Measurements from ENCODE around the gene TREH. TPM values are rescaled to one million over a fixed set of nuclear protein-coding genes. Genes with fewer than 3 reads are reported as not detected.

TREH gene
- total RNA-seq, 1 experiment from 2014 or later: 0.05 TPM

DNA sequence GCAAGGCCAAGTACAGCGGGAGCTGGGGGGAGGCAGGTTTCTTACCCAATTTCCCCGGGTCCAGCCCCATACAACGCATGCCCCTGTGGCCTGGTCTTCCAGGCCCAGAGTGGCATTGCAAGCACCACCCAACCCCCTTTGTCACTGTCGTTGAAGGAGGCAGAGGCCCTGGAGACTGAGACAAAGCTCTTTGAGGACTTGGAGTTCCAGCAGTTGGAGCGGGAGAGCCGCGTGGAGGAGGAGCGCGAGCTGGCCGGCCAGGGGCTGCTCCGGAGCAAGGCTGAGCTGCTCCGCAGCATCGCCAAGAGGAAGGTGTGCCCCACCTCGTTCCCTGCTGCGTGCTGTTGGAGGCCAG is 44.2 kb downstream of the TREH start:
- Histone ChIP-seq H3K9me3 (ENCODE audit: control insufficient read depth, insufficient read depth, low read depth, low read length) (no peaks in the 10 kb centered on the region), H3K4me1 (ENCODE audit: control insufficient read depth, insufficient read depth, low read length) (no peaks in the 10 kb centered on the region), H3K4me3 (ENCODE audit: low read depth in 2 of 2, low read length in 2 of 2) (no peak overlapping the region), H3K36me3 (ENCODE audit: control insufficient read depth, insufficient read depth, low read length) (peaks cover 5% of the 10 kb centered on the region; the same call in 1 of the 2 replicates), H3K27ac (ENCODE audit: low read length) (no peak overlapping the region), H3K27me3 (ENCODE audit: control insufficient read depth, insufficient read depth, low read length) (no peaks in the 10 kb centered on the region)
- no peak for DNase-seq (ENCODE audit: low read depth, low spot score)
- TF ChIP-seq REST (IDR thresholded peaks at IDR 0.05; ENCODE audit: insufficient read depth in 1 of 2, low read depth in 2 of 2, low read length in 1 of 2) (no peak), TCF7L2 (IDR thresholded peaks at IDR 0.05; ENCODE audit: low read depth, low read length) (no peak), POLR2AphosphoS5 (IDR thresholded peaks at IDR 0.05; ENCODE audit: low read depth, low read length) (no peak), SIN3A (IDR thresholded peaks at IDR 0.05; ENCODE audit: borderline replicate concordance, insufficient read depth, low read depth, low read length) (no peak)
- TF ChIP-seq, protein P1, sequence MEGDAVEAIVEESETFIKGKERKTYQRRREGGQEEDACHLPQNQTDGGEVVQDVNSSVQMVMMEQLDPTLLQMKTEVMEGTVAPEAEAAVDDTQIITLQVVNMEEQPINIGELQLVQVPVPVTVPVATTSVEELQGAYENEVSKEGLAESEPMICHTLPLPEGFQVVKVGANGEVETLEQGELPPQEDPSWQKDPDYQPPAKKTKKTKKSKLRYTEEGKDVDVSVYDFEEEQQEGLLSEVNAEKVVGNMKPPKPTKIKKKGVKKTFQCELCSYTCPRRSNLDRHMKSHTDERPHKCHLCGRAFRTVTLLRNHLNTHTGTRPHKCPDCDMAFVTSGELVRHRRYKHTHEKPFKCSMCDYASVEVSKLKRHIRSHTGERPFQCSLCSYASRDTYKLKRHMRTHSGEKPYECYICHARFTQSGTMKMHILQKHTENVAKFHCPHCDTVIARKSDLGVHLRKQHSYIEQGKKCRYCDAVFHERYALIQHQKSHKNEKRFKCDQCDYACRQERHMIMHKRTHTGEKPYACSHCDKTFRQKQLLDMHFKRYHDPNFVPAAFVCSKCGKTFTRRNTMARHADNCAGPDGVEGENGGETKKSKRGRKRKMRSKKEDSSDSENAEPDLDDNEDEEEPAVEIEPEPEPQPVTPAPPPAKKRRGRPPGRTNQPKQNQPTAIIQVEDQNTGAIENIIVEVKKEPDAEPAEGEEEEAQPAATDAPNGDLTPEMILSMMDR (IDR thresholded peaks at IDR 0.05): no peak
- no peak for ATAC-seq
- intact Hi-C loops (cut with micrococcal nuclease; ENCODE audit: unreplicated experiment) (no loop called here), in situ Hi-C loops (cut with HindIII; ENCODE audit: low pct_unique_long_range_greater_than_20kb, low sequenced_read_pairs) (no loop called here)
- CTCF ChIA-PET: no interaction called here
- BruUV-seq (replicated peaks): no TSS peak
- POLR2A ChIA-PET: no interaction called here

DNA sequence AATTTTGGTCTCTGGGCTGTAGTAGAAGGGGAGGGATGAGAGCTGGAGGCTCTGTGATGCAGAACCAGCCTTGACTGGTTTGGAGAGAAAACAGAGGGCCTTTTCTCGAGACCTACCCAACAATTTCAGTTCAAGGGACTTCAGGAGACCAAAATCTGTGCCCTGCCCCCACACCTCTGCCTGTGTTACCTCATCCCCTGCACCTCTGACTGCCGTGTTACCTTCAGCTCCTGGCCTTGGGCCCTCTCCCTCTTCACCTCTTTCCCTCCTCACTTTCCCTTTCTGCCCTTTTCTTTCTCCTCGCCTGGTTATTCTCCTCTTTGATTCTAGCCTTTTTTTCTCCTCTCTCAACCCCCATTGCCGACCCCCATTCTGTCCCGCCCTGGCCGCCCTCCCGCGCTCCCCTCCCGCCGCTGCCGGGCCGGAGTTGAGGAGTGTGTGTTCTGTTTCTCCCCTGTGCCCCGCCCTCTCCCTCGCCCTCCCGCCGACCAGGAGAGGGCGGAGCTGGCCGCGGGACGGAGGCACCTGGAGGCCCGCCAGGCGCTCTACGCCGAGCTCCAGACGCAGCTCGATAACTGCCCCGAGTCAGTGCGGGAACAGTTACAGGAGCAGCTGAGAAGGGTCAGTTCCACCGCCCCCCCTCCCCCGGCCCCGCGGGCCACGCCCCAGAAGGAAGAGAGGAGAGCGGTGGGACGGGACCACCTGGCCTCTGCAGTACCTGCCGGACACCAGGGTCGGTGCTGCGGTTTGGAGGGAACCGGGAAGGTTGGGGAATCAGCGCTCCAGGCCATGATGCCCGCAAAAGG is 44.8 kb downstream of the TREH start:
- H3K27ac ChIP-seq (ENCODE audit: low read length): no peak overlapping the region
- H3K4me1 ChIP-seq (ENCODE audit: control insufficient read depth, insufficient read depth, low read length): no peaks in the 10 kb centered on the region
- H3K9me3 ChIP-seq (ENCODE audit: control insufficient read depth, insufficient read depth, low read depth, low read length): no peaks in the 10 kb centered on the region
- DNase-seq (ENCODE audit: low read depth, low spot score) (no peak), ATAC-seq (no peak)
- in situ Hi-C loops (cut with HindIII; ENCODE audit: low pct_unique_long_range_greater_than_20kb, low sequenced_read_pairs): no loop called here
- no peak overlapping the region for H3K4me3 ChIP-seq (ENCODE audit: low read depth in 2 of 2, low read length in 2 of 2)
- TF ChIP-seq POLR2AphosphoS5 (IDR thresholded peaks at IDR 0.05; ENCODE audit: low read depth, low read length): no peak
- no peak for TF ChIP-seq REST (IDR thresholded peaks at IDR 0.05; ENCODE audit: insufficient read depth in 1 of 2, low read depth in 2 of 2, low read length in 1 of 2)
- TF ChIP-seq, protein P1 (IDR thresholded peaks at IDR 0.05): no peak
- no peak for TF ChIP-seq SIN3A (IDR thresholded peaks at IDR 0.05; ENCODE audit: borderline replicate concordance, insufficient read depth, low read depth, low read length)
- no peak for TF ChIP-seq TCF7L2 (IDR thresholded peaks at IDR 0.05; ENCODE audit: low read depth, low read length)
- intact Hi-C loops (cut with micrococcal nuclease; ENCODE audit: unreplicated experiment): no loop called here
- POLR2A ChIA-PET: no interaction called here
- CTCF ChIA-PET: interaction anchor here (0.9 kb wide), 1 partner anchor 12 kb away, joined by 4 read pairs; no protein-coding TSS in a partner anchor
- BruUV-seq (replicated peaks): no TSS peak
- no peaks in the 10 kb centered on the region for H3K27me3 ChIP-seq (ENCODE audit: control insufficient read depth, insufficient read depth, low read length)
- H3K36me3 ChIP-seq (ENCODE audit: control insufficient read depth, insufficient read depth, low read length): peaks cover 5% of the 10 kb centered on the region; the same call in 1 of the 2 replicates
